ENCODE results near the gene OGFOD3.

The OGFOD3 gene

DNA sequence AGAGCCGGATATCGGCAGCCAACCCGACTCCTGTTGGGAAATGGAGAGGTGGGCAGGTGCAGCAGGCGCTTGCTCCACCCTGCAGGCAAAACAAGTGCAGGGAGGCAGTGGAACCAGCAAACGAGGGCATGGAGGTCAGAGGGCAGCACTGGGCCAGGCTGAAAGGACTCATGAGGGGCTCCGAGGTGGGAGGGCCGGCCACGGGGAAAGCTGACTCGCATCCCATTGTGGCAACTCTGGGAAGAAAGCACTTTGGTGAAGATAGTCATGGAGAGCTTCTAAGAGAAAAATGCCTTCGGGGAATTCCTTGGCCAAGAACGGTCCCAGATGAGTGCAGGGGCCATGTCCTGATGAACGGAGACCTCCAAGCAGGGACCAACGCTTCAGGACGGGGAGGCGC lies 27.7 kb upstream of the OGFOD3 start:
- in situ Hi-C loops (cut with MboI; ENCODE audit: low sequenced_read_pairs, unreplicated experiment), result no loop called here
- no peak for DNase-seq (ENCODE audit: low spot score)
- no peak for TF ChIP-seq CTCF (IDR thresholded peaks at IDR 0.05; ENCODE audit: borderline replicate concordance, control extremely low read depth, extremely low read depth, insufficient read depth, missing control alignments)

DNA sequence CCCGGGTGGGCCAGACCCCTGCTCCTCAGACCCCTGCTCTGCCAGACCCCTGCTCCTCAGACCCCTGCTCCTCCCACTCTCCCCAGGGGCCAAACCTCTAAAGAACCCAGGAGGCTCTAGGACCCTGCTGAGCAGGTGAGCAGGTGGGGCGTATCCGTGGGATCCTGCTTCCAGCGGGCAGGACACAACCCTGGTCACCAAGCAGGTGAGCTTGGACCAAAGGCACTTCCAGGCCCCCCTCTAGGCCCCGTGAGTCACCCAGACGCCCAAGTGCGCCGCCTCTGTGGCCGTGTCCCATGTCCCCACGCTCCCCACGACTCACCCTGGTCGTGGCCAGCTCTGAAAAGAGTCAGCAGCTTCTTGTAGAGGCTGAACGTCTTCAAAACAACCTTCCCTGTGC lies 27.2 kb upstream of the OGFOD3 start:
- in situ Hi-C loops (cut with MboI; ENCODE audit: low sequenced_read_pairs, unreplicated experiment), result no loop called here
- DNase-seq (ENCODE audit: low spot score), result no peak
- TF ChIP-seq CTCF (IDR thresholded peaks at IDR 0.05; ENCODE audit: borderline replicate concordance, control extremely low read depth, extremely low read depth, insufficient read depth, missing control alignments), result no peak

- in situ Hi-C loops (cut with MboI; ENCODE audit: low sequenced_read_pairs, unreplicated experiment), result no loop called here
- DNase-seq (ENCODE audit: low spot score), result no peak
- TF ChIP-seq CTCF (IDR thresholded peaks at IDR 0.05; ENCODE audit: borderline replicate concordance, control extremely low read depth, extremely low read depth, insufficient read depth, missing control alignments), result no peak
Observed at GRCh38 chr17:82444941-82445521, 26.6 kb upstream of the OGFOD3 start.

GRCh38 chr17:82444284-82444893 lies 26.0 kb upstream of the OGFOD3 start:
- TF ChIP-seq CTCF (IDR thresholded peaks at IDR 0.05; ENCODE audit: borderline replicate concordance, control extremely low read depth, extremely low read depth, insufficient read depth, missing control alignments), result no peak
- no peak for DNase-seq (ENCODE audit: low spot score)
- in situ Hi-C loops (cut with MboI; ENCODE audit: low sequenced_read_pairs, unreplicated experiment), result no loop called here

DNA sequence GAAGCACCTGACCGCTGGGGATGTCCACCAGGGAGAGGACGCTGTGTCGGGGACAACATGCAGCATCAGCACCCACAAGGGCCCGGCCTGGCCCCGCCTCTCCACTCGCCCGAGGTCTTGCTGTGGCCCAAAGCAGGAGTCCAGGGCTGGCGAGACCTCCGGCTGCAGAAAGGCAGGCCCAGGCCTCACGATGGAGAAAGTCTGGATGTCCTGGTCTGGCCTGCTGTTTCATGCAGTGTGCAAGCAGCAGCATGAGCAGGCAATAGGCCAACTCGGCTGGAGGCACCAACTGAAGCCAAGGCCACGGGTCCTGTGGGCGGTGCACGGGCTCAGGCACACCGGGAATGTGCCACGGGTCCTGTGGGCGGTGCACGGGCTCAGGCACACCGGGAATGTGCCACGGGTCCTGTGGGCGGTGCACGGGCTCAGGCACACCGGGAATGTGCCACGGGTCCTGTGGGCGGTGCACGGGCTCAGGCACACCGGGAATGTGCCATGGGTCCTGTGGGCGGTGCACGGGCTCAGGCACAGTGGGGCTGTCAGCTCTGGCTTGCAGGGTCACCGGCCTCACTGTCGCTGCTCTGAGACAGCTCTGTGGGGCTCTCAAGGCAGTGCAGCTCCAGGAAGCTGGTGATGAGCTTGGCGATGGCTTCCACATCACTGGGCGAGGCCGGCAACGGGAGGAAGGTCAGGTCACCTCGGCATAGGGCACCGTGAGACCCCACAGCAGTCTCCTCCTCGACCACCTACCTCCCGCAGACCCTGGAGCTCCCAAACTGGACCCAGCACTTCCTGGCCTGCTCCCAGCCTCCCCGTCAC lies 25.3 kb upstream of the OGFOD3 start:
- DNase-seq (ENCODE audit: low spot score), result no peak
- no peak for TF ChIP-seq CTCF (IDR thresholded peaks at IDR 0.05; ENCODE audit: borderline replicate concordance, control extremely low read depth, extremely low read depth, insufficient read depth, missing control alignments)
- in situ Hi-C loops (cut with MboI; ENCODE audit: low sequenced_read_pairs, unreplicated experiment), result no loop called here

- TF ChIP-seq CTCF (IDR thresholded peaks at IDR 0.05; ENCODE audit: borderline replicate concordance, control extremely low read depth, extremely low read depth, insufficient read depth, missing control alignments), result no peak
- in situ Hi-C loops (cut with MboI; ENCODE audit: low sequenced_read_pairs, unreplicated experiment), result no loop called here
- DNase-seq (ENCODE audit: low spot score), result no peak
Observed at GRCh38 chr17:82442643-82443464, 24.5 kb upstream of the OGFOD3 start.
